TTC549 (cell line): ENCODE results near the gene EGR1.

Experiments
- FAIRE-seq: peaks from 2 replicates; lab custom pipeline; 2012; peaks lifted over from hg19 to GRCh38; lab: Jason Lieb, UNC

EGR1 gene

GRCh38 chr5:138465261-138466124 lies at the start of gene EGR1:
Gene EGR1 (plus strand): TSS chr5:138465479. CDS start chr5:138465762, 283 bp downstream.
- no peak for FAIRE-seq

DNA sequence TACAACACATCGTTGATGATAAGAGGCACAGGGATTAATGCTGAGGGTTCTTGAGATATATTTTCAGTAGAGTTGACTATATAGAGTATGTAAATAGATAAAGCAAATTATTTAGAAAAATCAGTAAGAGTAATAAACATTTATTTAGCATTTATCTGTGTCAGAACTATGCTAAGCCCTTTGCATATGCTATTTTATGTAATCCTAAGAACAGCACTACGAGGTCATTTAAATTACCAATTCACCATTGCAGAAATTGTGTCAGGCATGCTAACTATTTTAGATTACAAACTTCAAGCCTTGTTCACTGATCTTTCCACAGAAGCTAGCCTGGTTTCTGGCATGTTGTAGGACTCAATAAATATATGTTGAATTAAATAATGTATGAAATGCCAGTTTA lies 46.8 kb upstream of the EGR1 start:
- no peak for FAIRE-seq

DNA sequence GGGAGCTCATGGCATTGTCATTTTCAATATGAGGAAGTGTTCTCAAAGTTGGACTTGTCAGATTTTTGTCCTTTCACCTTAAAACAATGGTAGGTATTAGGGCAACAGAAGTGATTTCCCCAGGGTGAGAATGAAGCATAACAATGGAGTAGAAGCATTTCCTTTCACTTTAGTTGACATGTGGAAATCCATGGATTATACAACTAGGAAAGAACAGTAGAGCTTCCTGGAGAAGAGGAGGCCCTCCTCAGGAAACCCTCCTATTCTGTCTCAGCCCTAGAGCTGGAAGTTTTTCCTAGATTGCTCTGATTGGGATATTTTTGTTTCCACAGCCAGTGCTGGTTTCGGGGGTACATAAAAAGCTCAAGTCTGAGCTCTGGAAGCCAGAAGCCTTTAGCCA lies 40.2 kb upstream of the EGR1 start:
- no peak for FAIRE-seq

GRCh38 chr5:138435943-138436342 lies 29.3 kb upstream of the EGR1 start:
- FAIRE-seq, result no peak

GRCh38 chr5:138438003-138438723 lies 27.1 kb upstream of the EGR1 start:
- FAIRE-seq, result no peak

DNA sequence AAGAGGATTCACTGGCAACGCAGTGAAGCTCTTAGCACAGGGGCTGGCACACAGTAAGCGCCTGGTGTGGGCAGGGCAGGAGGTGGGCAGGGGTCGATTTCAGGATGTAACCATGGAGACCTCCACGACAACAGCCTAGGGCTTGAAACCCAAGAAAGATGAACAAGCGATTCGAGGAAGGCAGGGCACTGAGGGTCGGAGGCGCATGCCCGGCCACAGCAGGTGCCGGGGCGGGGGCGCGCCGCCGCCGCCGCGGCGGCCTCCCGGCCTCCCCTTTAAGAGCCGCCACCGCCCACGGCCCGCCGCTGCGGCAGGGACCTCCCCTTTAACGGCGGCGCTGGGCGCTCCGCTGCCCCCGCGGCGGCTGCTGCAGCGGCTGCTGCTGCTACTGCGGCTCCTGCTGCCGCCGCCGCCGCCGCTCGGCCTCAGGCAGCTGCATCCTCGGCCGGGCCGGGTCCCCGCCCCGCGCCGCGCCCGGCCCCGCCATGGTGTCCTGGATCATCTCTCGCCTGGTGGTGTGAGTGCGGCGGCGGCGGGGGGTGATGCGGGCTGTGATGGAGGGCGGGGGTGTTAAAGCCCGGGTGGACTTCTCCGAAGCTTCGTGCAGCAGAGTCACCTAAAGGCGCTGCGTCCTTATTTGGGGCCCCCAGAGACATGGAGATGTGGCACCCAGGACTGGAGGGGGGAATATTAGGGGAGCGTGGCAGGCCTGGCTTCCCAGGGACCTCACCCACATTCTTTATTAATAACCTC lies 26.4 kb upstream of the EGR1 start, which contains the start of gene REEP2:
Gene REEP2 (plus strand): TSS at position 334 of the 753 bp plus-strand sequence. CDS start 152 bp downstream, at position 486.
- no peak for FAIRE-seq

DNA sequence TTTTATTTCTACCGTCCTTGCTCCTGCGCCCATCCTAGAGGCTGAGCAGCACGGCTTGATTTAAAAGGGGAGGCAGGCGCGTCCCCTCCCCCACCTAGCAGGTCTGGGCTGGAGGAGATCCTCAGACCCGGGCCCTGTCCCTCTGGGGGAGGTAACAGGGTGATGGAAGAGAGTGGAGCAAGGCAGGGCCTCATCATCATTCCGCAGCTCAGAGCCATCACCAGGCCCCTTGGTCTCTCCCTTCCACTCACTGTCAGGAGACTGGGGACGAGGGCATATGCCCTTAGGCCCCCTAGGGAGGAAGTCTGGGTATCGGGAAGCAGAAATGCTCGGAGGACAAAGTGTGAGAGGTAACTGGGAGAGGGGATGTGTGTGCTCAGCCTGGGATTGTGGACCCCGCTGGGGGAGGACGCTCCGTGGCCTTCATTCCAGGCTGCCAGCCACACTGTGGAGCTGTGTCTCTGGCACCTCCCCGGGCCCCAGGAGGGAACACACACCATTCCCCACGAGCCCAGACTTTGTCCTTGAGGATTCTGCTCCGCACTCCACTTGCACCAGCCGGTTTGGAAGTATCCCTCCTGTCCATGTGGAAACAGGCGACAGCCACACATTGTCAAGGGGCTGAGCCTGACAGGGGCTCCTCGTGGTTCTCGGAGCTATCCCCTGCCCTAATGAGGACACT lies 25.7 kb upstream of the EGR1 start:
- FAIRE-seq, result no peak

GRCh38 chr5:138440159-138441073 lies 24.9 kb upstream of the EGR1 start:
- no peak for FAIRE-seq

DNA sequence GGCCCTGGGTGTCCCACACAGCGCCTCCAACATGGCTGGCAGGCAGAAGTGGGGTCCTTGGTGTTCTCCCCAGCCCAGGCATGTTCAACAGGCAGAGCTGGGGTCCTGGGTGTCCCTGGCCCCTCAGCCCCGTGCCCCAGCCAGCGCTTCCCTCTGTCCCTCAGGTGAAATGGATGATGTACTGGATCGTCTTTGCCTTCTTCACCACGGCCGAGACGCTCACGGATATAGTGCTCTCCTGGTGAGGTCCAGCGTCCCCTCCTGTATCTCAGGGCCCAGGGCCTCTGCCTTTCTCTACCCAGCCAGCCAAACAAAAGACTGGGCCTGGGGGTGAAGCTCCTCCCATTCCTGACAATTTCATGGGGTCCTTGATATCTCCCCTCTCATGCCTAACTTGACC lies 24.1 kb upstream of the EGR1 start:
- no peak for FAIRE-seq

- no peak for FAIRE-seq
Measured at GRCh38 chr5:138444078-138444773, 21.1 kb upstream of the EGR1 start.

- FAIRE-seq, result no peak
Measured at GRCh38 chr5:138444774-138445546, 20.3 kb upstream of the EGR1 start.

GRCh38 chr5:138445547-138446271 lies 19.6 kb upstream of the EGR1 start:
- FAIRE-seq, result no peak

DNA sequence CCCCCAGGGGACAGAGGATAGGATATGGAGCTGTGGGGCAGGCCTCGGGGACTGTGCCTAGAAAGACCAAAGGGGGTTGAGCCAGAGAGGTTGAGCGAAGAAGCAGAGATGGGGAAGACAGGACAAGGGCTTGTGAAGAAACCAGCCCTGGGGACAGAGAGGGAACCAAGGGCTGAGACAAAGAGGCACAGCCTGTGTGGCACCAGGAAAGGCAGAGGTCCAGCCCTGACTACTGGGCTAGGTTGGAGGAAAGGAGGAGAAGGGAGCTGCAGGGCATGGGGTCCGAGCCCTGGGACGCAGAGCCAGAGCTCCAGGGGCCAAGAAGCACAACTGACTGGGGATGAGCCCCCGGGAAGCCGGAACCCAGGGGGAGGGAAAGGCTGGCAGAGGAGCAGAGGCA lies 17.2 kb upstream of the EGR1 start:
- no peak for FAIRE-seq

DNA sequence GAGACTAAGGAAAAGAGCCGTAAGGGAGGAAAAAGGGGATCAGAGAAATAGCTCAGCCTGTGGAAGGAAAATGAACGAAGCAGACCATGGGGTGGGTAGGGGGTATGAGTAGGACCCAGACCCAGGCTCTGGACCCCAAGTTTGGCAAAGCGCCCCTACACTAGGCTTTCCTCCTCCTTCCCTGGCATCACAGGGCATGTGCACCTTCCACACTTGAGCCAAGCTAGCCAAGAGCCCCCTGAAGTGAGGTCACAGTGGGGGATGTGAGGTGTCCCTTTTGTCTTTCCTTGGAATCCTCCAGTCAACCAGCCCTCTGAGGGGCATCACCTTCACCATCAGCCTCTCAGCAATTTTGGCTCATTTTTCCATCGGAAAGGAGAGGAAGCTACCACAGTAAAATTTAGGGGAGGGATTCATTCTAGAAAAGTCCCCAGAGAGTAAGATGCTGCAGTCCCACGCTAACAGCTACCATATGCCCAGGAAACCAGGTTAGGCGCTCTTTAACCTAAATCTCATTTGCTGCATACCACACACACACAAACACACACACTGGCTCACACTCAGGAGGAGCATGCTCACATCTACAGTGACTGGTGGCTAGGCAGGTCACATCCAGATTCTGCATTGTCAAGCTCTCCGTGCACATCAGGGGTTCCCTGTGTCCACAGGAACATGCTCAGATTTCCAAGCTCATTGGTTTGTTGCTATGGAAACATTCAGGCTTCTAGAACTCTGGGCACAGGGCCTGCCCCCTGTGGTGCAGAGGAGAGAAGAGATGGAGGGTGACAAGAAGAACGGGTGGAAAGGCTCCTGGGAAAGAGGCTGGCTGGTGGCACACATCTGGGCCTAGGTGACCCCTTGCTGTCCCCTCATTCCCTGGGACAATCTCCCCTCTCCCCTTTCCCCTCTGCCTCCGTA lies 16.5 kb upstream of the EGR1 start:
- FAIRE-seq, result no peak

- no peak for FAIRE-seq
Measured at GRCh38 chr5:138449501-138450239, 15.6 kb upstream of the EGR1 start.

GRCh38 chr5:138450971-138451370 lies 14.3 kb upstream of the EGR1 start:
- FAIRE-seq, result no peak

DNA sequence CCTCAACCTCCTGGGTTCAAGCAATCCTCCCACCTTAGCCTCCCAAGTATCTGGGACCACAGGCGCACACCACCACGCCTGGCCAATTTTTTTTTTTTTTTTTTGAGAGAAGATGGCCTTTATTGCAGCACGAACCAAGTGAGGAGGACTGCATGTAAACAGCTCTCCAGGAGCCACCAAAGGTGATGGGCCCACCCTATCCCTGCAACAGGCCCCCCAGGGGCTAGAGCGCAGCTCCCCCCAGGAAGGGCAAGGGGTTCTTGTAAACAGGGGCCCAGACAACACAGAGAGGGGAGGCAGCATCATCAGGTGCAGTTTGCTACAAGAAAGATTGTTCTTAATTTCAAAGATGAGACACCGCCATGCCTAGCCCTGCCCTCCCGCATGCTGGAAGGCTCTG lies 12.6 kb upstream of the EGR1 start:
- FAIRE-seq, result no peak
